Activated naive CD8-positive, alpha-beta T cell treated with anti-CD3 and anti-CD28 coated beads, Interleukin-2, amount 50 U/mL, for 24 hours (primary cell): ENCODE results near the gene PTTG1.

Source experiments
- ATAC-seq: fragments of 150-1000 bp; cut with Tn5 transposase; one replicate; pipeline ENCODE4 v1.10.0; 2021
- DNase-seq: peaks from one replicate; pipeline ENCODE4 v3.0.0; 2021
- H3K27ac Mint-ChIP-seq: one replicate; pipeline ENCODE4 v1.8.0; 2021; ENCODE audit warnings: mild to moderate bottlenecking, mixed read lengths
- H3K27me3 Mint-ChIP-seq: one replicate; pipeline ENCODE4 v1.8.0; 2021; ENCODE audit warnings: mixed read lengths
- H3K36me3 Mint-ChIP-seq: one replicate; pipeline ENCODE4 v1.8.0; 2021; ENCODE audit warnings: low read depth, mixed read lengths
- H3K4me1 Mint-ChIP-seq: one replicate; pipeline ENCODE4 v1.8.0; 2021; ENCODE audit warnings: mixed read lengths
- H3K4me3 Mint-ChIP-seq: one replicate; pipeline ENCODE4 v1.8.0; 2021; ENCODE audit warnings: mild to moderate bottlenecking, moderate library complexity, mixed read lengths
- H3K9me3 Mint-ChIP-seq: one replicate; pipeline ENCODE4 v1.8.0; 2021; ENCODE audit warnings: mixed read lengths

PTTG1 gene

GRCh38 chr5:160421625-160422258 lies at the start of gene PTTG1:
Gene PTTG1, plus strand, starts transcription at chr5:160421855. Its CDS starts 458 bp downstream, at chr5:160422313.
- peak within 1 kb of the TSS; percentile 95 for H3K4me3 Mint-ChIP-seq
- ATAC-seq (peak; percentile 73), DNase-seq (peak; percentile 95)
- H3K9me3 Mint-ChIP-seq, result no peaks in the 10 kb centered on the region
- H3K27me3 Mint-ChIP-seq, result no peaks in the 10 kb centered on the region
- H3K4me1 Mint-ChIP-seq, result peaks cover 71% of the 10 kb centered on the region
- peaks cover 32% of the 10 kb centered on the region for H3K36me3 Mint-ChIP-seq
- peak within 1 kb of the TSS; percentile 93 for H3K27ac Mint-ChIP-seq

- ATAC-seq (no peak), DNase-seq (no peak)
- peaks cover 4% of the 10 kb centered on the region for H3K4me1 Mint-ChIP-seq
- no peak overlapping the region for H3K27ac Mint-ChIP-seq
- H3K27me3 Mint-ChIP-seq, result peaks cover 50% of the 10 kb centered on the region
- no peaks in the 10 kb centered on the region for H3K36me3 Mint-ChIP-seq
- H3K4me3 Mint-ChIP-seq, result no peak overlapping the region
- no peaks in the 10 kb centered on the region for H3K9me3 Mint-ChIP-seq
These were observed 46.5 kb upstream of the PTTG1 start for GRCh38 chr5:160375166-160375565.

- no peaks in the 10 kb centered on the region for H3K36me3 Mint-ChIP-seq
- no peak overlapping the region for H3K27ac Mint-ChIP-seq
- H3K4me1 Mint-ChIP-seq, result peaks cover 3% of the 10 kb centered on the region
- DNase-seq (no peak), ATAC-seq (no peak)
- H3K27me3 Mint-ChIP-seq, result peaks cover 48% of the 10 kb centered on the region
- no peaks in the 10 kb centered on the region for H3K9me3 Mint-ChIP-seq
- no peak overlapping the region for H3K4me3 Mint-ChIP-seq
These were observed 46.0 kb upstream of the PTTG1 start for GRCh38 chr5:160375701-160376100.

DNA sequence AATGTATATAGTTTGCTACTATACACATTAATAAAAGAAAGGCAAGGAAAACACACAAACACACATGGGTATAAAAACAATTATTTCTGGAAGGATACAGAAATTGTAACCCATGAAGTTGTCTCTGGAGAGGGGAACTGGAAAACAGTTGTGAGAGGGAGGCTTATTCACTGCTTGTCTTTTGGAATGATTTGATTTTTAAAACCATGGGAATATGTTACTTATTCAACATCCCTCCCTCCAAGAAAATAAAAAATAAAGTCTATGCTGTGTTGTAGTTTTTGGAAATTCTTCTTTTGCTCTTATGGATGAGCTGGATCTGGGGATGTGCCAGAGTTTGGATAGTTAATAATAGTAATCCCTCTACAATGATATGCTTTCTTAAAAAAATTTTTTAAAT lies 45.2 kb upstream of the PTTG1 start:
- Mint-ChIP-seq H3K4me1 (no peaks in the 10 kb centered on the region), H3K4me3 (no peak overlapping the region), H3K36me3 (no peaks in the 10 kb centered on the region), H3K27ac (no peak overlapping the region), H3K9me3 (no peaks in the 10 kb centered on the region), H3K27me3 (peaks cover 41% of the 10 kb centered on the region)
- ATAC-seq, result no peak
- no peak for DNase-seq

DNA sequence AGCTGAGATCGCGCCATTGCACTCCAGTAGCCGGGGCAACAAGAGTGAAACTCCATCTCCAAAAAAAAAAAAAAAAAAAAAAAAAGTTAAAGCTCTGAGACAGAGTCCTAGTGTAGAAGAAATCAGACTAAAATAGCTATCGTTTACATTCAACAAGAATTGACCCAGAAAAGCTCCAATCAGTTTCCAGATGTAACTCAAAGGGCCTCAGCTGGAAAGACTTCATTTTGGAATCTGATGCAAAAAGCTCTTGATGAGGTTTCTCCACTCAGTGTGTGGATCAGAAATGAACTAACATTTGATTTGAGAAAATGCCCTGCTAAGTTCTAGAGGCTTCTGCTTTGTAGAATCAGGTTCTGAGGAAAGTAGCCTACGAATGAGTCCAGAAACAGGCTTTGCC lies 44.0 kb upstream of the PTTG1 start:
- Mint-ChIP-seq H3K36me3 (no peaks in the 10 kb centered on the region), H3K9me3 (no peaks in the 10 kb centered on the region), H3K4me1 (no peaks in the 10 kb centered on the region), H3K27ac (no peak overlapping the region), H3K4me3 (no peak overlapping the region), H3K27me3 (peaks cover 31% of the 10 kb centered on the region)
- DNase-seq (no peak), ATAC-seq (no peak)

GRCh38 chr5:160378330-160378729 lies 43.3 kb upstream of the PTTG1 start:
- Mint-ChIP-seq H3K27ac (no peak overlapping the region), H3K4me1 (no peaks in the 10 kb centered on the region), H3K36me3 (no peaks in the 10 kb centered on the region), H3K9me3 (no peaks in the 10 kb centered on the region), H3K4me3 (no peak overlapping the region), H3K27me3 (peaks cover 24% of the 10 kb centered on the region)
- ATAC-seq, result no peak
- DNase-seq, result no peak

DNA sequence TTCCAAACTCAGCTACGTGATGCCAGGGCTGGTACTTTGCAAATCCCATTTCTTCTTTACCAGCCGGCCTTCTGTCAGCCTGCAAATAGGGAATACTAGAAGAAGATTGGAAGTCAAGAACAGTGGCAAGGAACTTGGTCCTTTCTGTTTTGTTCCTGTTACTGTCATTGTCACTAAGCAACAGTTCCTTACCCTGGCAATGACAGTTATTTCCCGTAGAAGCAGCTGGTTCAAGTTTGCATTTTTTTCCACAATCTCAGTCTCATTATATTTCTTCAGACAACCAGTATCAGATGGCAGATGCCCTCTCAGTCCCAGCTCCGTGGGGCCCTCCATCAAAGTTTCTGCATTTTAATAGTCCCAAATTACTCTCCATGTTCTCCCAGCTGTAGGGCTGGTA lies 42.1 kb upstream of the PTTG1 start:
- no peaks in the 10 kb centered on the region for H3K9me3 Mint-ChIP-seq
- no peak overlapping the region for H3K4me3 Mint-ChIP-seq
- H3K36me3 Mint-ChIP-seq, result no peaks in the 10 kb centered on the region
- H3K27me3 Mint-ChIP-seq, result peaks cover 21% of the 10 kb centered on the region
- no peak overlapping the region for H3K27ac Mint-ChIP-seq
- DNase-seq (no peak), ATAC-seq (no peak)
- no peaks in the 10 kb centered on the region for H3K4me1 Mint-ChIP-seq

- Mint-ChIP-seq H3K4me3 (no peak overlapping the region), H3K4me1 (no peaks in the 10 kb centered on the region), H3K27me3 (peaks cover 18% of the 10 kb centered on the region), H3K27ac (no peak overlapping the region), H3K9me3 (no peaks in the 10 kb centered on the region), H3K36me3 (no peaks in the 10 kb centered on the region)
- ATAC-seq (no peak), DNase-seq (no peak)
These were observed 41.6 kb upstream of the PTTG1 start for GRCh38 chr5:160380041-160380440.

DNA sequence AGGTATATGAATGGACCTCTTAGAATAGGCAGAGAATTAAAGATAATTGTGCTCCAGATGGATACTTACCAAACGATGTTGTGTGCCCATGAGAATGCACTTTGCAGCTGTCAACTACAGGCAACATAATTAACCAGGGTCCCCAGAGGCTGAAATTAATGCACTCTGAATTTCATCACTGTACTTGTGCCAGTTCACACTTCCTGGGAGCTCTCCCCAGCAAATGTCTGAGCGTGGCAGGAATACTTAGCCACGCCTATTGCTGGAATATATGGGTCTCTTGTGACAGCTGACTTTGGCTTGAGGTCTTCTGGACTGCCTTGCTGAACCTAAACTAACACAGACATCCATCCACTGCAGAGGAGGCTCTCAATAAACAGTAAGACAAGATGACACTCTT lies 39.3 kb upstream of the PTTG1 start:
- Mint-ChIP-seq H3K27me3 (peaks cover 8% of the 10 kb centered on the region), H3K27ac (no peak overlapping the region), H3K9me3 (peaks cover 12% of the 10 kb centered on the region), H3K4me3 (no peak overlapping the region), H3K4me1 (no peaks in the 10 kb centered on the region), H3K36me3 (no peaks in the 10 kb centered on the region)
- ATAC-seq (no peak), DNase-seq (no peak)

DNA sequence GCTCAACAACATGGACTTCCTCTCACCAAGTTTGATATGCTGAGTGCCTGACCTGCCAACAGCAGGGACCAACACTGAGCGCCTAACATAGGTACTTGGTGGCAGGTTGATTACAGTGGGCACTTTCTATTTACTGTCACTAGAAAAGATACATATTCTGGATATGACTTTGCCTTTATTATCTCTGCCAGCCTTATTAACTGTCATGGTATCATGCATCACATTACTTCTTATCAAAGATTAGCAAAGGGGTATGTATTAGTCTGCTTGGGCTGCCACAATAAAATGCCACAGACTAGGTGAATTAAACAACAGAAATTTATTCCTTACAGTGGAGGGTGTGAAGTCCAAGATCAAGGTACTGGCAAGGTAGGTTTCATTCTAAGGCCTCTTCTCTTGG lies 37.0 kb upstream of the PTTG1 start:
- ATAC-seq (no peak), DNase-seq (no peak)
- Mint-ChIP-seq H3K27me3 (peaks cover 5% of the 10 kb centered on the region), H3K27ac (no peak overlapping the region), H3K9me3 (peaks cover 22% of the 10 kb centered on the region), H3K4me3 (no peak overlapping the region), H3K4me1 (no peaks in the 10 kb centered on the region), H3K36me3 (peaks cover 6% of the 10 kb centered on the region)

DNA sequence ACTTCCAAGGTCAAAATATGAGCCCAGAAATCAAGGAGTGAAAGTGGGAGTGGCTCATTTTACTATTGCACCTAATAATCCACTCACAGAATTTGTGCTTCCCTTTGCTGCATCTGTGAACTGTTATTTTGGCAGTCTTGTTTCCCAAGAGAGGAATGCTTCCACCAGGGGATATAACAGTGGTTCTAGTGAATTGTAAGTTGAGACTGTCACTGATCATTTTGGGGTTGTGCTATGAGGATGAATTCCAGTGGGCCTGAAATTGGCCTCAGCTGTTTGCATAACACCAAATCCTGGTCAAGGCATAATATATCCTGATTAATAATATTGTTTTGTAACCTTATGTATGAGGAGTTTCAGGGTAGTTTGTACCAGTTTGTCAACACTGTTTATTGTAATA lies 36.2 kb upstream of the PTTG1 start:
- Mint-ChIP-seq H3K4me1 (no peaks in the 10 kb centered on the region), H3K4me3 (no peak overlapping the region), H3K27ac (no peak overlapping the region), H3K9me3 (peaks cover 22% of the 10 kb centered on the region), H3K36me3 (peaks cover 6% of the 10 kb centered on the region), H3K27me3 (peaks cover 4% of the 10 kb centered on the region)
- ATAC-seq (no peak), DNase-seq (no peak)

- Mint-ChIP-seq H3K36me3 (peaks cover 6% of the 10 kb centered on the region), H3K4me1 (no peaks in the 10 kb centered on the region), H3K27me3 (peaks cover 4% of the 10 kb centered on the region), H3K4me3 (no peak overlapping the region), H3K9me3 (peaks cover 22% of the 10 kb centered on the region), H3K27ac (no peak overlapping the region)
- DNase-seq, result no peak
- no peak for ATAC-seq
These were observed 34.2 kb upstream of the PTTG1 start for GRCh38 chr5:160387445-160387844.

DNA sequence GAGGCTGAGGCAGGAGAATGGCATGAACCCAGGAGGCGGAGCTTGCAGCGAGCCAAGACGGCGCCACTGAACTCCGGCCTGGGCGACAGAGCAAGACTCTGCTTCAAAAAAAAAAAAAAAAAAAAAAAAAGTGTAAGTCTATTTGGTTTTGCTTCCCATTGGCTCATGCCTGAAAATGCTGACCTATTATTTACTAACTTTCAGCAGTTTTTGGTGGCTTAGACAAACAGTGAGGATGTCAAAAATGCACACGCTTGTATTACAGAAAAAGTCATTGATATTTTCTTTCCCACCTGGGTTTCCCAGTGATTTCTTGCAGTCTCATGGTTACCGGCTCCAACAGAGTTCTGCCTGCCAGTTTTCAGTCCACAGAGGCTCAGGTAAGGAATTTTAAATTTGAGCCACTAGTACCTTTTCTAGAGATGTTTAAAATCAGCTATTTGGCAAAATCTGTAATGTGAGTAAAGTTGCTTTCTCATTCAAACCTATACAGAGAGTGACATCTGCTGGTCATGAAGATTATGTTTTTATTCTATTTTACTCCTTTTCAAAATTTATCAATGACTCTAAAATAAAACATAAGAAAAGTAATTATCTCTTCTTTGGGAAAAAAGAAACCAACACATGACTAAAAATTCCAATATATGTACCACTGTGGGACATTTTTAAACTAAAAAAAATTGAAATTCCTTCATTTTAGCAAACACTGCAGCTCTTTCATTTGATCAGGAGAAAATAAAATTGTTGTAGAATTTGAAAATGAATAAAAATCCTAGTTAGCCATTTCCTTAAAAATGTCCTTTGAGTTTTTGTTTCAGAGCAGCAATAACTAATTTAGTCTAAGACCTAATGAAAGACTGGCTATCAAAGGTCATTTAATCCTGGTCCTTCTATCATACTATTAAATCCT lies 30.6 kb upstream of the PTTG1 start:
- H3K9me3 Mint-ChIP-seq, result peaks cover 22% of the 10 kb centered on the region
- no peaks in the 10 kb centered on the region for H3K4me1 Mint-ChIP-seq
- H3K27me3 Mint-ChIP-seq, result peaks cover 4% of the 10 kb centered on the region
- peaks cover 6% of the 10 kb centered on the region for H3K36me3 Mint-ChIP-seq
- H3K27ac Mint-ChIP-seq, result no peak overlapping the region
- no peak overlapping the region for H3K4me3 Mint-ChIP-seq
- no peak for ATAC-seq
- DNase-seq, result no peak

GRCh38 chr5:160395111-160395510 lies 26.5 kb upstream of the PTTG1 start:
- DNase-seq, result no peak
- no peak for ATAC-seq
- Mint-ChIP-seq H3K4me3 (no peak overlapping the region), H3K27me3 (no peaks in the 10 kb centered on the region), H3K27ac (no peak overlapping the region), H3K9me3 (no peaks in the 10 kb centered on the region), H3K36me3 (peaks cover 2% of the 10 kb centered on the region), H3K4me1 (peaks cover 15% of the 10 kb centered on the region)

- Mint-ChIP-seq H3K27ac (no peak overlapping the region), H3K9me3 (no peaks in the 10 kb centered on the region), H3K36me3 (peaks cover 7% of the 10 kb centered on the region), H3K4me3 (no peak overlapping the region), H3K27me3 (no peaks in the 10 kb centered on the region), H3K4me1 (peaks cover 17% of the 10 kb centered on the region)
- DNase-seq (no peak), ATAC-seq (no peak)
These were observed 24.2 kb upstream of the PTTG1 start for GRCh38 chr5:160397492-160397891.
